HL-60 (cell line): ENCODE data around the gene MPND.
A peak's percentile ranks its signal among the peaks of the same experiment; 100 is the strongest.

Experiments
- DNase-seq, 2 experiments: peaks; one replicate each; pipeline ENCODE4 v3.0.0-alpha.2; 2010 to 2020; ENCODE audit warnings: low read depth in 1 of 2, low spot score in 1 of 2
- H3K27ac ChIP-seq: fragments of 250-450 bp; sonication (Bioruptor Pico); replicated peaks from 2 replicates; pipeline ENCODE4 v1.5.1; 2020; ENCODE audit warnings: mild to moderate bottlenecking, moderate library complexity
- H3K27me3 ChIP-seq: fragments of 250-450 bp; sonication (Bioruptor Pico); 2 replicates; pipeline ENCODE4 v1.5.1; 2021; ENCODE audit warnings: mild to moderate bottlenecking, moderate library complexity; ENCODE audit not compliant: insufficient read depth, poor library complexity, severe bottlenecking
- H3K4me3 ChIP-seq: replicated peaks from 2 replicates; pipeline ENCODE4 v1.5.1; 2011; ENCODE audit warnings: mild to moderate bottlenecking, control low read depth, low read length; ENCODE audit not compliant: insufficient read depth
- GABPA ChIP-seq: IDR thresholded peaks from 2 replicates; pipeline ENCODE4 v1.6.1; 2012; ENCODE audit warnings: low read depth
- POLR2AphosphoS5 ChIP-seq: IDR thresholded peaks from 2 replicates; pipeline ENCODE4 v1.6.1; 2012; ENCODE audit warnings: low read depth
- REST ChIP-seq: IDR thresholded peaks from 2 replicates; pipeline ENCODE4 v1.6.1; 2012; ENCODE audit warnings: low read depth; ENCODE audit not compliant: insufficient replicate concordance
- SPI1 ChIP-seq: IDR thresholded peaks from 2 replicates; pipeline ENCODE4 v1.6.1; 2012; ENCODE audit warnings: low read depth, mild to moderate bottlenecking, borderline replicate concordance
- TF ChIP-seq, protein P1 (sequence below): IDR thresholded peaks from one replicate; pipeline ENCODE4 v1.5.1; 2011; ENCODE audit warnings: low read length, control low read depth, inconsistent platforms; ENCODE audit not compliant: insufficient read depth

Gene MPND

DNA sequence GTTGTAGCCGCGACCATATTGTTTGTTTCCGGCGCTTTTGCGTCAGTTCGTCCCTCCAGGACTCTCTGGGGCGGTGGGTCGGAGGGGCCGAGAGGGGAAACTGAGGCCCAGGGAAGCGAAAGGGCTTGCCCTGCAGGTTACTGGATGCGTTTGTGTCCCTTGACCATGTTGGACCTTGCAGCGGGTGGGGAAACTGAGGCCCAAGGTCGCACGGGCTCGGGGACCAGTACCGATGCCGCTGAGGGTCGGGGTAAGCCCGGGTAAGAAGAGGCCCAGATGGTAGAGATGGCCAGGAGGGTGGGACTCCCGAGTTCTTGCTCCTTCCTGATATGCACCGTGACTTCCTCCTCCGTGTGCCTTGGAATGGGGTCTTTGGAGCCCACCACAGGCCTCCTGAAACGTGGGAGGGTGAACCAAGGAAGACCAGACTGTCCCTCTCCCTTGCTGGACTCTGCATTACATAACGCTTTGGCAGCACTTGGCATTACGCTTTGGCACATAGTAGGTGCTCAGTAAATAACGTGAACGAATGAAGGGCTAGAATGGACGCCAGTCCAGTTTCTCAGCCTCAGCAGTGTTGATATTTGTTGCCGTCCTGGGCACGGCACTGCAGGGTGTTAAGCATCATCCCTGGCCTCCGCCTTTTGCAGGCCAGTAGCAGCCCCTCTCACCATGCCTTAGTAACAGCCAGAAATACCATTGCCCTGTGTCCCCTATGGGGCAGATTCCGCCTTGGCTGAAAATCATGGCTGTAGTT lies 59.8 kb downstream of the MPND start:
- H3K27ac ChIP-seq = peak overlapping the region; percentile 89
- no peaks in the 10 kb centered on the region for H3K27me3 ChIP-seq
- H3K4me3 ChIP-seq = peak overlapping the region; percentile 93
- peak; percentile 50 for TF ChIP-seq POLR2AphosphoS5
- no peak for TF ChIP-seq SPI1
- DNase-seq = peak in 1 of 2 experiments; percentile 21

DNA sequence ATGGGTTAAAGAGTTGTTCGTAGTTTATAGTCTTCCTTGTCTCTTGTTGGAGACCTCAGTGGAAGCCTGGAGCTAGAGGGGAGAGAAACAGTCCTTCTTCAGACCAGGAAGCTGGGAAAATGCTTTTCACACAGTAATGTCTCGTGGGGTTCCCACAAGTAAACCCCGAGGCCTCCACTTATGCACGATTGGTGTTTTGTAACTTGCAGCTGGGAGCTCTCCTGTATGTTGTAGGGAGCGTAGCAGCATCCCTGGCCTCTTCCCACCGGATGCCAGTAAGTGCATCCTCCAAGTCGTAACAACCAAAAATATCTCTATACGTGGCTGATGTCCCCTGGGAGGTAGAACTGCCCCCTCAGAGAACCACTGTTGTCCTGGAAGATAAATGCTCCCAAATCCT lies 62.6 kb downstream of the MPND start:
- H3K27ac ChIP-seq = no peak overlapping the region
- H3K27me3 ChIP-seq = no peaks in the 10 kb centered on the region
- DNase-seq = no peak
- TF ChIP-seq GABPA = no peak
- H3K4me3 ChIP-seq = no peak overlapping the region

DNA sequence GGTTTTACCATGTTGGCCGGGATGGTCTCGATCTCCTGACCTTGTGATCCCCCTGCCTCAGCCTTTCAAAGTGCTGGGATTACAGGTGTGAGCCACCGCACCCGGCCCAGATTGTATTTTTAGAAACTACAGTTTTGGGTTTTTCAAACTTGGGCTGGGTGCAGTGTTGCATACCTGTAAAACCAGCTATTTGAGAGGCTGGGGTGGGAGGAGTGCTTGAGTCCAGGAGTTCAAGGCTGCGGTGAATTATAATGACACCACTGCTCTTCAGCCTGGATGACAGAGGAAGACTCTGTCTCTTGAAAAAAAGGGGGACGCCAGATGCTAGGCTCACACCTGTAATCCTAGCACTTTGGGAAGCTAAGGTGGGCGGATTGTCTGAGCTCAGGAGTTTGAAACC lies 63.3 kb downstream of the MPND start:
- Histone ChIP-seq H3K4me3 (no peak overlapping the region), H3K27ac (no peak overlapping the region), H3K27me3 (no peaks in the 10 kb centered on the region)
- TF ChIP-seq SPI1 (no peak), REST (no peak), GABPA (no peak), POLR2AphosphoS5 (no peak)
- TF ChIP-seq, protein P1, sequence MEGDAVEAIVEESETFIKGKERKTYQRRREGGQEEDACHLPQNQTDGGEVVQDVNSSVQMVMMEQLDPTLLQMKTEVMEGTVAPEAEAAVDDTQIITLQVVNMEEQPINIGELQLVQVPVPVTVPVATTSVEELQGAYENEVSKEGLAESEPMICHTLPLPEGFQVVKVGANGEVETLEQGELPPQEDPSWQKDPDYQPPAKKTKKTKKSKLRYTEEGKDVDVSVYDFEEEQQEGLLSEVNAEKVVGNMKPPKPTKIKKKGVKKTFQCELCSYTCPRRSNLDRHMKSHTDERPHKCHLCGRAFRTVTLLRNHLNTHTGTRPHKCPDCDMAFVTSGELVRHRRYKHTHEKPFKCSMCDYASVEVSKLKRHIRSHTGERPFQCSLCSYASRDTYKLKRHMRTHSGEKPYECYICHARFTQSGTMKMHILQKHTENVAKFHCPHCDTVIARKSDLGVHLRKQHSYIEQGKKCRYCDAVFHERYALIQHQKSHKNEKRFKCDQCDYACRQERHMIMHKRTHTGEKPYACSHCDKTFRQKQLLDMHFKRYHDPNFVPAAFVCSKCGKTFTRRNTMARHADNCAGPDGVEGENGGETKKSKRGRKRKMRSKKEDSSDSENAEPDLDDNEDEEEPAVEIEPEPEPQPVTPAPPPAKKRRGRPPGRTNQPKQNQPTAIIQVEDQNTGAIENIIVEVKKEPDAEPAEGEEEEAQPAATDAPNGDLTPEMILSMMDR = no peak
- no peak for DNase-seq

DNA sequence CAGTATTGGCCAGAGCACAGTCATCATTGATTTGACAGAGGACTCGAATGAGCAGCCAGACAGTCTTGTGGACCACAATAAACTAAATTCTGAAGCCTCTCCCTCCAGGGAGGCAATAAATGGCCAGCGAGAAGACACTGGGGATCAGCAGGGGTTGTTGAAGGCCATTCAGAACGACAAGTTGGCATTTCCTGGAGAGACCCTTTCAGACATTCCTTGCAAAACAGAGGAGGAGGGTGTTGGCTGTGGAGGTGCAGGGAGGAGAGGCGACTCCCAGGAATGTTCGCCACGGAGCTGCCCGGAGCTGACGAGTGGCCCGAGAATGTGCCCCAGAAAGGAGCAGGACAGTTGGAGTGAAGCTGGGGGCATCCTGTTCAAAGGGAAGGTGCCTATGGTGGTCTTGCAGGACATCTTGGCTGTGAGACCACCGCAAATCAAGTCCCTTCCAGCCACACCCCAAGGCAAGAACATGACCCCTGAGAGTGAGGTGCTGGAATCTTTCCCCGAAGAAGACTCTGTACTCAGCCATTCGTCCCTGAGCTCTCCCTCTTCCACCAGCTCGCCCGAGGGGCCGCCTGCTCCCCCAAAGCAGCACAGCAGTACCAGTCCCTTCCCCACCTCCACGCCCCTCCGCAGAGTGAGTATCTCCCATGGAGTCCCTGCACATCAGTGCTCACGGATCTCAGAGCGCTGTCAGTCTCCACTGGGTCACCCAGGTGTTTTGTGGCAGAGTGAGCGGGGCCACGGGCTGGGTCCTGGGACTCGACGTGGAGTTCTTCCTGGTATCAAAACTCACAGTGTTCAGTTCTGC lies 66.0 kb downstream of the MPND start:
- no peak overlapping the region for H3K4me3 ChIP-seq
- H3K27me3 ChIP-seq = no peaks in the 10 kb centered on the region
- TF ChIP-seq POLR2AphosphoS5 (0 out of 2 replicates have a peak, but pooled peaks have one; percentile 27), SPI1 (no peak)
- H3K27ac ChIP-seq = no peak overlapping the region
- no peak for DNase-seq
